Caco-2 (cell line): ENCODE measurements around the gene PTN. TPM values are rescaled to one million over a fixed set of nuclear protein-coding genes. Genes with fewer than 3 reads are reported as not detected.

Experiments used
- BruUV-seq: library from RNA; stranded (reverse); fragments of 400-500 nt; replicated peaks from 2 replicates; lab custom pipeline; 2021; lab: Mats Ljungman, UMichigan
- CTCF ChIA-PET: fragments of 300-600 bp; sonication (Branson Sonifier 250); formaldehyde crosslinking; loops from one replicate; lab custom pipeline; 2022; ENCODE audit warnings: antibody characterized with exemption; lab: Charles Lee
- POLR2A ChIA-PET: fragments of 300-600 bp; sonication (Branson Sonifier 250); formaldehyde crosslinking; loops from one replicate; lab custom pipeline; 2022; ENCODE audit warnings: antibody characterized with exemption; lab: Charles Lee
- DNase-seq, 2 experiments: peaks; one replicate each; pipeline versions ENCODE4 v3.0.0 to v3.0.0-alpha.2; 2020 to 2022
- H3K27me3 ChIP-seq: replicated peaks from 2 replicates; pipeline ENCODE4 v1.6.0; 2011; ENCODE audit warnings: low read length; ENCODE audit not compliant: control insufficient read depth, insufficient read depth
- H3K36me3 ChIP-seq: 2 replicates; pipeline ENCODE4 v1.5.1; 2011; ENCODE audit warnings: low read length; ENCODE audit not compliant: control insufficient read depth, insufficient read depth
- H3K4me1 ChIP-seq: fragments of 250-450 bp; sonication (Bioruptor Pico); 2 replicates; pipeline ENCODE4 v1.5.1; 2020; ENCODE audit warnings: mild to moderate bottlenecking
- H3K4me3 ChIP-seq: 2 replicates; pipeline ENCODE4 v1.5.1; 2011; ENCODE audit warnings: low read depth, mild to moderate bottlenecking, control low read depth, low read length
- H3K9me3 ChIP-seq: fragments of 250-450 bp; sonication (Bioruptor Pico); 2 replicates; pipeline ENCODE4 v1.5.1; 2020; ENCODE audit warnings: mild to moderate bottlenecking, moderate library complexity
- H3K27ac Mint-ChIP-seq: one replicate; pipeline ENCODE4 v1.8.0; 2022; ENCODE audit warnings: mixed read lengths; ENCODE audit not compliant: unreplicated experiment
- H3K27me3 Mint-ChIP-seq: one replicate; pipeline ENCODE4 v1.8.0; 2022; ENCODE audit warnings: mixed read lengths; ENCODE audit not compliant: insufficient read depth, unreplicated experiment
- H3K36me3 Mint-ChIP-seq: one replicate; pipeline ENCODE4 v1.8.0; 2022; ENCODE audit warnings: mild to moderate bottlenecking, mixed read lengths; ENCODE audit not compliant: insufficient read depth, unreplicated experiment
- H3K4me1 Mint-ChIP-seq: one replicate; pipeline ENCODE4 v1.8.0; 2022; ENCODE audit warnings: low read depth, mixed read lengths; ENCODE audit not compliant: unreplicated experiment
- H3K4me3 Mint-ChIP-seq: one replicate; pipeline ENCODE4 v1.8.0; 2022; ENCODE audit warnings: mild to moderate bottlenecking, moderate library complexity, mixed read lengths; ENCODE audit not compliant: unreplicated experiment
- H3K9me3 Mint-ChIP-seq: one replicate; pipeline ENCODE4 v1.8.0; 2022; ENCODE audit warnings: mixed read lengths; ENCODE audit not compliant: unreplicated experiment
- intact Hi-C: fragments of 100-400 bp; cut with micrococcal nuclease; formaldehyde crosslinking; loops from one replicate; pipeline ENCODE4 v1.10.0; 2022; ENCODE audit not compliant: unreplicated experiment
- total RNA-seq: library from RNA; stranded (reverse); gene quantifications from 2 replicates; pipeline ENCODE4 v1.2.3, GENCODE V29; 2022
- TF ChIP-seq, protein P1 (sequence below), 2 experiments: fragments of 200-600 bp in 1 of 2; IDR thresholded peaks; 1 replicate in 1 of 2; 2 replicates in 1 of 2; pipeline versions ENCODE4 v1.5.1 to v1.8.0; 2011 to 2022; ENCODE audit warnings: antibody characterized with exemption in 1 of 2, control low read depth in 1 of 2, inconsistent platforms in 1 of 2, low read depth in 1 of 2, low read length in 1 of 2, mild to moderate bottlenecking in 1 of 2, moderate library complexity in 1 of 2; ENCODE audit not compliant: insufficient read depth in 1 of 2, severe bottlenecking in 1 of 2, unreplicated experiment in 1 of 2

PTN gene
- total RNA-seq, 1 experiment from 2014 or later = 4.3 TPM

DNA sequence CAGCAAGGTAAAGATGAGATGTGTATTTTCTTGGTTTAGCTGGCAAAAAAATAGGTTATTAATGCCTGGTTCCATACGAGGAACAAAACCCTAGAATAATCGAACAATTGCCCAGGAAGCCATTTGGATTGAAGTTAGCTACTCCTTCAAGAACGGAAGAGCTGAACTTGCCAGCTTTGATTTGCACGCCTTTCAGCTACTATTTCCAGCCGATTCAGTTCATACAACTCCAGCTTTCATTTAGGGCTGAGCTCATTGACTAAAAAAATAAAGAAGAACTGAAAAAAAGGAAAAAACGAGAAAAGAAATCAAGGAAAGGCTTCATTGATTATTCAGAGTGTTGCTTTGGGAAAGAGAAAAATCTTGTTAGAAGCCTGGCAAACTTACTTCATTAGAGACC lies 60.4 kb downstream of the PTN start:
- no TSS peak for BruUV-seq
- intact Hi-C loops = no loop called here
- H3K9me3 ChIP-seq = no peaks in the 10 kb centered on the region
- no peak overlapping the region for H3K4me3 ChIP-seq
- Mint-ChIP-seq H3K27me3 (no peaks in the 10 kb centered on the region), H3K4me3 (no peak overlapping the region), H3K4me1 (no peaks in the 10 kb centered on the region), H3K27ac (no peak overlapping the region), H3K9me3 (no peaks in the 10 kb centered on the region), H3K36me3 (no peaks in the 10 kb centered on the region)
- no peaks in the 10 kb centered on the region for H3K27me3 ChIP-seq
- POLR2A ChIA-PET = no interaction called here
- no peak for DNase-seq
- no peaks in the 10 kb centered on the region for H3K36me3 ChIP-seq
- H3K4me1 ChIP-seq = no peaks in the 10 kb centered on the region
- CTCF ChIA-PET = no interaction called here
- TF ChIP-seq, protein P1, sequence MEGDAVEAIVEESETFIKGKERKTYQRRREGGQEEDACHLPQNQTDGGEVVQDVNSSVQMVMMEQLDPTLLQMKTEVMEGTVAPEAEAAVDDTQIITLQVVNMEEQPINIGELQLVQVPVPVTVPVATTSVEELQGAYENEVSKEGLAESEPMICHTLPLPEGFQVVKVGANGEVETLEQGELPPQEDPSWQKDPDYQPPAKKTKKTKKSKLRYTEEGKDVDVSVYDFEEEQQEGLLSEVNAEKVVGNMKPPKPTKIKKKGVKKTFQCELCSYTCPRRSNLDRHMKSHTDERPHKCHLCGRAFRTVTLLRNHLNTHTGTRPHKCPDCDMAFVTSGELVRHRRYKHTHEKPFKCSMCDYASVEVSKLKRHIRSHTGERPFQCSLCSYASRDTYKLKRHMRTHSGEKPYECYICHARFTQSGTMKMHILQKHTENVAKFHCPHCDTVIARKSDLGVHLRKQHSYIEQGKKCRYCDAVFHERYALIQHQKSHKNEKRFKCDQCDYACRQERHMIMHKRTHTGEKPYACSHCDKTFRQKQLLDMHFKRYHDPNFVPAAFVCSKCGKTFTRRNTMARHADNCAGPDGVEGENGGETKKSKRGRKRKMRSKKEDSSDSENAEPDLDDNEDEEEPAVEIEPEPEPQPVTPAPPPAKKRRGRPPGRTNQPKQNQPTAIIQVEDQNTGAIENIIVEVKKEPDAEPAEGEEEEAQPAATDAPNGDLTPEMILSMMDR (IDR thresholded peaks at IDR 0.05; ENCODE audit: insufficient read depth in 1 of 2, low read depth in 1 of 2, low read length in 1 of 2, severe bottlenecking in 1 of 2, unreplicated experiment in 1 of 2) = no peak

DNA sequence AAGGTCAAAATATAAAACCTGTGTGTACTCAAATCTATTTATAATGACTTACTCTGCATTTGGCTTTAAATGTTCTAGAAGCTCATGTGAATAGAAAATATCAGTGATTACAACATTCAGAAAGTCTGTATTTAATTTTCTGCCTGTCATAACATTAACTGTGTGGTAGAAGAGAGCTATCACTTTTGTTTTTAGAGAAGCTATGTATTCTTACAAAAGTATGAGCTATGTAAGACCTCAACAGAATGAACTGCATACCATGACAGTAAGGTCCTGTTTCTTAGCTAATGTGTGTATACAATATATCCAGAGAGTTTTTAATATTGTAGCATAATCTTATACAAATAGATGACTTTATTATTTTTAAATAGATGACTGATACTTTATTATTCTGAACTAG lies 61.5 kb downstream of the PTN start:
- H3K9me3 ChIP-seq = no peaks in the 10 kb centered on the region
- H3K36me3 Mint-ChIP-seq = no peaks in the 10 kb centered on the region
- no peaks in the 10 kb centered on the region for H3K4me1 ChIP-seq
- CTCF ChIA-PET = no interaction called here
- H3K4me1 Mint-ChIP-seq = no peaks in the 10 kb centered on the region
- no peaks in the 10 kb centered on the region for H3K9me3 Mint-ChIP-seq
- TF ChIP-seq, protein P1 (IDR thresholded peaks at IDR 0.05; ENCODE audit: insufficient read depth in 1 of 2, low read depth in 1 of 2, low read length in 1 of 2, severe bottlenecking in 1 of 2, unreplicated experiment in 1 of 2) = no peak
- no peak overlapping the region for H3K4me3 Mint-ChIP-seq
- POLR2A ChIA-PET = no interaction called here
- no peak for DNase-seq
- no peak overlapping the region for H3K4me3 ChIP-seq
- H3K27me3 ChIP-seq = no peaks in the 10 kb centered on the region
- no TSS peak for BruUV-seq
- no peak overlapping the region for H3K27ac Mint-ChIP-seq
- intact Hi-C loops = no loop called here
- no peaks in the 10 kb centered on the region for H3K36me3 ChIP-seq
- H3K27me3 Mint-ChIP-seq = no peaks in the 10 kb centered on the region

DNA sequence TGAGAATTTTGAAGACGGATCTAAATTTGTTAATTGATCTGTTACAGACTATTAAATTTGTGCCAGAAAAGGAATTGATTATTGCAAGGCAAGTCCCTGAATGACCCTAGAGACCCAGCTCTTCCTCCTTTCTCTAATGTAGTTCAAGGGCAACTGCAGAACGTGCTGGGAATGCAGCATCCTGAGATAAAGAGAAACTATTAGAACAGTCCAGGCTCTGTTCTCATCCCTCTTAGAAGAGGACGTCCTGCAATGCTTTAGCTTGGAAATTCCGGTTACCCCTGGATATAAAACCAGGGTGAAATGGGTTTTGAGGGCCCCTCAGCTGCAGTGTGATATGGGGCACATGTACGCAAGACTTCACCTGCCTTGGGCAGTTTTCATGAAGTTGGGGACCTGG lies 67.3 kb downstream of the PTN start:
- Mint-ChIP-seq H3K4me3 (no peak overlapping the region), H3K36me3 (no peaks in the 10 kb centered on the region), H3K27me3 (no peaks in the 10 kb centered on the region), H3K9me3 (no peaks in the 10 kb centered on the region), H3K27ac (no peak overlapping the region), H3K4me1 (no peaks in the 10 kb centered on the region)
- Histone ChIP-seq H3K36me3 (no peaks in the 10 kb centered on the region), H3K9me3 (no peaks in the 10 kb centered on the region), H3K27me3 (no peaks in the 10 kb centered on the region), H3K4me1 (no peaks in the 10 kb centered on the region), H3K4me3 (no peak overlapping the region)
- intact Hi-C loops = no loop called here
- ChIA-PET POLR2A (no interaction called here), CTCF (no interaction called here)
- BruUV-seq = no TSS peak
- TF ChIP-seq, protein P1 (IDR thresholded peaks at IDR 0.05; ENCODE audit: insufficient read depth in 1 of 2, low read depth in 1 of 2, low read length in 1 of 2, severe bottlenecking in 1 of 2, unreplicated experiment in 1 of 2) = no peak
- DNase-seq = no peak
